Transverse colon (tissue), 4 donors: ENCODE measurements around the gene PLD4. TPM values are rescaled to one million over a fixed set of nuclear protein-coding genes. Genes with fewer than 3 reads are reported as not detected.

Experiments
- DNase-seq: peaks from one replicate; pipeline ENCODE4 v3.0.0-alpha.2; 2019
- H3K27ac ChIP-seq, 4 donors: fragments of 200-600 bp; sonication (generic); 2 replicates each; pipeline ENCODE4 v1.5.1; 2016 to 2018; ENCODE audit warnings: inconsistent platforms in 4 of 4
- H3K27me3 ChIP-seq: fragments of 200-600 bp; sonication (generic); 2 replicates; pipeline ENCODE4 v1.5.1; 2017; ENCODE audit warnings: inconsistent platforms
- H3K36me3 ChIP-seq, 4 donors: fragments of 200-600 bp; sonication (generic); 2 replicates each; pipeline ENCODE4 v1.5.1; 2017 to 2019; ENCODE audit warnings: inconsistent platforms in 4 of 4
- H3K4me1 ChIP-seq, 4 donors: fragments of 200-600 bp; sonication (generic); 2 replicates each; pipeline ENCODE4 v1.5.1; 2017 to 2020; ENCODE audit warnings: inconsistent platforms in 4 of 4
- H3K4me3 ChIP-seq, 4 donors: fragments of 200-600 bp; sonication (generic); 1 replicate in 1 of 4; 2 replicates in 3 of 4; pipeline versions ENCODE4 v1.5.1 to v1.6.1; 2017 to 2019; ENCODE audit warnings: inconsistent platforms in 4 of 4
- H3K9me3 ChIP-seq, 2 donors: fragments of 200-600 bp; sonication (generic); 2 replicates each; pipeline ENCODE4 v1.5.1; 2017 to 2019; ENCODE audit warnings: inconsistent platforms in 2 of 2
- EP300 ChIP-seq: sonication (generic); formaldehyde crosslinking; IDR thresholded peaks from one replicate; pipeline ENCODE4 v1.6.1; 2017; ENCODE audit warnings: antibody characterized with exemption, low read depth
- POLR2A ChIP-seq: fragments of 450-650 bp; IDR thresholded peaks from one replicate; pipeline ENCODE4 v1.6.1; 2016; ENCODE audit warnings: antibody characterized with exemption, mild to moderate bottlenecking, moderate library complexity
- POLR2AphosphoS5 ChIP-seq, 3 donors: sonication (generic); formaldehyde crosslinking; IDR thresholded peaks; one replicate each; pipeline ENCODE4 v1.6.1; 2016; ENCODE audit warnings: antibody characterized with exemption in 3 of 3
- WGBS, 2 donors: methylation state at CpG; one replicate each; pipeline ENCODE4 v1.1.5; 2018; ENCODE audit warnings: low coverage in 1 of 2; 5-methylcytosine and 5-hydroxymethylcytosine counted together
- in situ Hi-C, 4 donors: fragments of 200-750 bp; cut with MboI; loops; one replicate each; pipeline versions ENCODE4 v1.15.0 to v1.15.1; 2017; ENCODE audit warnings: low sequenced_read_pairs in 3 of 4, low pct_ligation_motif_present in 1 of 4, low pct_unique_long_range_greater_than_20kb in 1 of 4
- intact Hi-C: fragments of 100-400 bp; cut with DNase I; formaldehyde crosslinking; loops from one replicate; pipeline ENCODE4 v1.15.1; 2023; ENCODE audit warnings: low total_unique reads
- total RNA-seq, 4 donors: library from RNA; depleted of rRNA; stranded (reverse); fragments of >200 nt; gene quantifications; one replicate each; pipeline ENCODE4 v1.1.0, GENCODE V29; 2016
- TF ChIP-seq, protein P1 (sequence below), 5 experiments: fragments of 200-600 bp in 3 of 5; fragments of 450-650 bp in 2 of 5; sonication (generic) in 3 of 5; IDR thresholded peaks; 1 replicate in 2 of 5; 2 replicates in 3 of 5; pipeline ENCODE4 v1.5.1; 2016 to 2017; ENCODE audit warnings: antibody characterized with exemption in 5 of 5, inconsistent platforms in 3 of 5, mild to moderate bottlenecking in 2 of 5, moderate library complexity in 1 of 5

The PLD4 gene
- total RNA-seq, 4 donors from 2014 or later: 1.1 TPM; not detected in 2

DNA sequence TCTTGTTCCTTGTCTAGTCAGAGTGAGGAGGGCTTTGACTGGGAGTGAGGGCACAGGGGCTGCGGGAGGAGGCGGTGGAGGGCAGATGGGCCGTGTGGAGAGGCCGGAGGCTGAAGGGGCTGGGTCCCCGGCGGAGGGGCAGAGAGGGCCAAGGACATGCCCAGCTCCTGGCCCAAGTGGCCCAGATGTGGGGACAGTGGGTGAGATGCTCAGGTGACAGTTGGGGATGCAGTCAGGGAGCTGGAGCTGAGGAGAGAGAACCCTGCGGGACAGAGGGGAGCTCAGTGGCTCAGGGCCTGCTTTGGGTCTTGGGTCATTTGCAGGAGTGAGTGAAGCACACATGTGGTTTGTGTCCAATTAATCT lies 26.5 kb upstream of the PLD4 start:
- DNase-seq: no peak
- in situ Hi-C loops (no loop called here), intact Hi-C loops (no loop called here)
- Histone ChIP-seq H3K27me3 (no peaks in the 10 kb centered on the region), H3K36me3 (no peaks in the 10 kb centered on the region), H3K9me3 (no peaks in the 10 kb centered on the region), H3K4me3 (no peak overlapping the region), H3K4me1 (peaks cover 0 to 6% (median 0%) of the 10 kb centered on the region in 4 donors), H3K27ac (no peak overlapping the region)
- TF ChIP-seq POLR2AphosphoS5 (IDR thresholded peaks at IDR 0.05) (no peak), POLR2A (no peak), EP300 (no peak)
- TF ChIP-seq, protein P1, sequence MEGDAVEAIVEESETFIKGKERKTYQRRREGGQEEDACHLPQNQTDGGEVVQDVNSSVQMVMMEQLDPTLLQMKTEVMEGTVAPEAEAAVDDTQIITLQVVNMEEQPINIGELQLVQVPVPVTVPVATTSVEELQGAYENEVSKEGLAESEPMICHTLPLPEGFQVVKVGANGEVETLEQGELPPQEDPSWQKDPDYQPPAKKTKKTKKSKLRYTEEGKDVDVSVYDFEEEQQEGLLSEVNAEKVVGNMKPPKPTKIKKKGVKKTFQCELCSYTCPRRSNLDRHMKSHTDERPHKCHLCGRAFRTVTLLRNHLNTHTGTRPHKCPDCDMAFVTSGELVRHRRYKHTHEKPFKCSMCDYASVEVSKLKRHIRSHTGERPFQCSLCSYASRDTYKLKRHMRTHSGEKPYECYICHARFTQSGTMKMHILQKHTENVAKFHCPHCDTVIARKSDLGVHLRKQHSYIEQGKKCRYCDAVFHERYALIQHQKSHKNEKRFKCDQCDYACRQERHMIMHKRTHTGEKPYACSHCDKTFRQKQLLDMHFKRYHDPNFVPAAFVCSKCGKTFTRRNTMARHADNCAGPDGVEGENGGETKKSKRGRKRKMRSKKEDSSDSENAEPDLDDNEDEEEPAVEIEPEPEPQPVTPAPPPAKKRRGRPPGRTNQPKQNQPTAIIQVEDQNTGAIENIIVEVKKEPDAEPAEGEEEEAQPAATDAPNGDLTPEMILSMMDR (IDR thresholded peaks at IDR 0.05): no peak
- 85 to 92% methylated on average over 6 to 7 of the region's 7 CpGs for WGBS, 2 donors

GRCh38 chr14:104898870-104899510 lies 25.7 kb upstream of the PLD4 start:
- H3K4me3 ChIP-seq: no peak overlapping the region
- H3K27ac ChIP-seq: no peak overlapping the region
- H3K9me3 ChIP-seq: no peaks in the 10 kb centered on the region
- intact Hi-C loops (no loop called here), in situ Hi-C loops (no loop called here)
- no peaks in the 10 kb centered on the region for H3K36me3 ChIP-seq
- TF ChIP-seq POLR2A (no peak), POLR2AphosphoS5 (IDR thresholded peaks at IDR 0.05) (no peak), EP300 (no peak)
- TF ChIP-seq, protein P1 (IDR thresholded peaks at IDR 0.05): no peak
- no peaks in the 10 kb centered on the region for H3K27me3 ChIP-seq
- peaks cover 0 to 6% (median 0%) of the 10 kb centered on the region in 4 donors for H3K4me1 ChIP-seq
- DNase-seq: no peak
- 78 to 81% methylated on average over 5 to 24 of the region's 24 CpGs for WGBS, 2 donors

- Histone ChIP-seq H3K4me1 (peaks cover 0 to 6% (median 0%) of the 10 kb centered on the region in 4 donors), H3K36me3 (no peaks in the 10 kb centered on the region), H3K4me3 (no peak overlapping the region), H3K27ac (no peak overlapping the region), H3K9me3 (no peaks in the 10 kb centered on the region), H3K27me3 (no peaks in the 10 kb centered on the region)
- intact Hi-C loops (no loop called here), in situ Hi-C loops (no loop called here)
- TF ChIP-seq POLR2A: no peak
- no peak for TF ChIP-seq POLR2AphosphoS5 (IDR thresholded peaks at IDR 0.05)
- 29 to 59% methylated on average over 2 of the region's 2 CpGs for WGBS, 2 donors
- DNase-seq: no peak
These were observed 24.9 kb upstream of the PLD4 start for GRCh38 chr14:104899781-104900180.

GRCh38 chr14:104900639-104901512 lies 23.8 kb upstream of the PLD4 start:
- 80 to 84% methylated on average over 8 to 12 of the region's 12 CpGs for WGBS, 2 donors
- no peak for DNase-seq
- no peak overlapping the region for H3K4me3 ChIP-seq
- no peaks in the 10 kb centered on the region for H3K36me3 ChIP-seq
- intact Hi-C loops: no loop called here
- in situ Hi-C loops: no loop called here
- TF ChIP-seq, protein P1 (IDR thresholded peaks at IDR 0.05): no peak
- no peak for TF ChIP-seq POLR2A
- TF ChIP-seq EP300: no peak
- no peak for TF ChIP-seq POLR2AphosphoS5 (IDR thresholded peaks at IDR 0.05)
- H3K27me3 ChIP-seq: no peaks in the 10 kb centered on the region
- no peaks in the 10 kb centered on the region for H3K9me3 ChIP-seq
- peaks cover 0 to 6% (median 0%) of the 10 kb centered on the region in 4 donors for H3K4me1 ChIP-seq
- H3K27ac ChIP-seq: no peak overlapping the region
